Chondrocyte (in vitro differentiated cells): ENCODE measurements around the gene DMC1. TPM values are rescaled to one million over a fixed set of nuclear protein-coding genes. Genes with fewer than 3 reads are reported as not detected.

Source experiments
- DNase-seq: peaks from one replicate; pipeline ENCODE4 v3.0.0; 2021; ENCODE audit warnings: mixed read lengths, low spot score
- H3K27ac Mint-ChIP-seq: one replicate; pipeline ENCODE4 v1.8.0; 2021; ENCODE audit warnings: mild to moderate bottlenecking, moderate library complexity, mixed read lengths; ENCODE audit not compliant: unreplicated experiment
- H3K27me3 Mint-ChIP-seq: 2 replicates; pipeline ENCODE4 v1.8.0; 2021; ENCODE audit warnings: low read depth, mixed read lengths
- H3K36me3 Mint-ChIP-seq: 2 replicates; pipeline ENCODE4 v1.8.0; 2021; ENCODE audit warnings: low read depth, mixed read lengths
- H3K4me1 Mint-ChIP-seq: 2 replicates; pipeline ENCODE4 v1.8.0; 2021; ENCODE audit warnings: low read depth, mild to moderate bottlenecking, mixed read lengths
- H3K4me3 Mint-ChIP-seq: one replicate; pipeline ENCODE4 v1.8.0; 2021; ENCODE audit warnings: mild to moderate bottlenecking, moderate library complexity, mixed read lengths; ENCODE audit not compliant: unreplicated experiment
- H3K9me3 Mint-ChIP-seq: 2 replicates; pipeline ENCODE4 v1.8.0; 2021; ENCODE audit warnings: low read depth, mixed read lengths
- CTCF ChIP-seq: fragments of 200-600 bp; sonication (generic); IDR thresholded peaks from 2 replicates; pipeline ENCODE4 v1.5.0; 2021; ENCODE audit warnings: antibody characterized with exemption, mild to moderate bottlenecking, moderate library complexity
- total RNA-seq: library from RNA; stranded (reverse); gene quantifications from 3 replicates; pipeline ENCODE4 v1.2.1, GENCODE V29; 2021

Gene DMC1
- total RNA-seq, 1 donor from 2014 or later: 0.82 TPM

DNA sequence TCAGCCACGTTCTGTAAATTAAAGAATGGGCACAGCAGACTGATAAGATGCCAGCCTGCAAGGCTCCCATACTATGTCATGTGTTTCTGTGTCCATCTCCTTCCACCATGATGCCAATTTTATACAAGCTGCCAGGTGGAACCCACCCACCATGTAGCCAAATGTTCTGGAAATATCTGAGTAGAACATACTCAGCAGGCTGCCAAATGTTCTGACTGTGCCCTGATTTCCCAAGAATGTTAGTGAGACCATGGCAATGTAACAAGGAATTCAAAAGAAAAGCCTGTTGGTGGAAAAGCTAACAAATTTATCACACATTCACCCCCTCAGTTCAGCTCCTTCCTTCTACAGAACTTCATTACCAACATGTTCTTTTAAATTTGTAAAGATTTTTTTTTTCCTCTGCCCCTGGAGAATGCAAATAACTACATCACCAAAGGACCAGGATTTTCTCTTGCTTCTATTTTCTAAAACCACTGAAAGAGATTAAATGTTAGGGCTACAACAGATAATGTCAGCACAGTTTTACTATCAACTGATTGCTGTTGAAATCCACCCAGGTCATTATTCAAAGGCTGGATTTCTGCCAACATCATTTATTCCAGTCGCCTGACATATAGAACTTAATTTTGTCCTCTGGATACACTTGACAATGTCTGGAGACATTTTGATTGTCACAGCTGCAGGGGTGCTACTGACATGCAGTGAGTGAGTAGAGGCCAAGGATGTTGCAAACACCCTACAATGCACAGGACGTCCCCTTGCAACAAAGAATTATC, 3.1 kb downstream of the DMC1 start:
- no peaks in the 10 kb centered on the region for H3K9me3 Mint-ChIP-seq
- peaks cover 50% of the 10 kb centered on the region for H3K4me1 Mint-ChIP-seq
- no peak overlapping the region for H3K4me3 Mint-ChIP-seq
- H3K36me3 Mint-ChIP-seq: no peaks in the 10 kb centered on the region
- peak overlapping the region; percentile 89 for H3K27ac Mint-ChIP-seq
- DNase-seq: no peak
- no peaks in the 10 kb centered on the region for H3K27me3 Mint-ChIP-seq
- TF ChIP-seq CTCF: no peak

DNA sequence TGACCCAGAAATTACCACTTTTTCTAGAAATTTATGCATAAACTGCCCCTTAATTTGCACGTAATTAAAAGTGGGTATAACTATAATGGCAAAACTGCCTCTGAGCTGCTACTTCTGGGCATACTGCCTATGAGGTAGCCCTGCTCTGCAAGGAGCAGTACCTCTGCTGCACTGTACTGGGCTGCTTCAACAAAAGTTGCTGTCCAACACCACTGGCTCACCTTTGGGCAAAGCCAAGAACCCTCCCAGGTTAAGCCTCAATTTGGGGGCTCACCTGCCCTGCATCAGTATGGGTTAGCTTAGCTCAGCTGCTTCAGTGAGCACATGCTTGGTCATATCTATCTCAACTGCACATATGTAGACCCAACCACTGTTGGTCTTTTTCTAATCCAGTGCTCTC, 4.5 kb downstream of the DMC1 start:
- Mint-ChIP-seq H3K4me3 (no peak overlapping the region), H3K36me3 (no peaks in the 10 kb centered on the region)
- TF ChIP-seq CTCF: no peak

DNA sequence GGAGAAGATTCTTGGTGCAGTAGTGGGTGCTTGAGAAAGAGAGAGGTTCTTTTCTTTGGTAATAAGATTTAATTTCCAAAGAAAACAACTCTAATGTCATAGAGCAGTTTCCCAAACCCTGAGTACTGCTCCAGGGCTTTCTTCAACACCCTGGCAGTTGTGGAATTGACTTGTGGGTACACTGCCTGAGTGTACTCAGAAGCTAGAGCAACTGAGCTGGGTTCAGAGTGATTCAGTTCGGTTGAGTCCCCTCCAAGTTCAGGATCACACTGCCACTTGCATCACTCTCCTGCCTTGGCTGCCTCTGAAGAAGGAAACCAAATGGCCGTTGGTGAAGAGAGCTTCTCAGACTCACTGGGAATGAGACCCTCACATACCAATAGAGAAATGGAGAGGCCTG, 5.3 kb downstream of the DMC1 start:
- Mint-ChIP-seq H3K4me3 (no peak overlapping the region), H3K4me1 (peaks cover 32% of the 10 kb centered on the region), H3K27ac (no peak overlapping the region), H3K36me3 (no peaks in the 10 kb centered on the region), H3K9me3 (no peaks in the 10 kb centered on the region), H3K27me3 (no peaks in the 10 kb centered on the region)
- no peak for DNase-seq
- TF ChIP-seq CTCF: no peak

More for the DNA sequence above, 4.5 kb downstream of the DMC1 start:
- H3K4me1 Mint-ChIP-seq: peaks cover 37% of the 10 kb centered on the region
- H3K9me3 Mint-ChIP-seq: no peaks in the 10 kb centered on the region
- no peaks in the 10 kb centered on the region for H3K27me3 Mint-ChIP-seq
- DNase-seq: no peak
- no peak overlapping the region for H3K27ac Mint-ChIP-seq

DNA sequence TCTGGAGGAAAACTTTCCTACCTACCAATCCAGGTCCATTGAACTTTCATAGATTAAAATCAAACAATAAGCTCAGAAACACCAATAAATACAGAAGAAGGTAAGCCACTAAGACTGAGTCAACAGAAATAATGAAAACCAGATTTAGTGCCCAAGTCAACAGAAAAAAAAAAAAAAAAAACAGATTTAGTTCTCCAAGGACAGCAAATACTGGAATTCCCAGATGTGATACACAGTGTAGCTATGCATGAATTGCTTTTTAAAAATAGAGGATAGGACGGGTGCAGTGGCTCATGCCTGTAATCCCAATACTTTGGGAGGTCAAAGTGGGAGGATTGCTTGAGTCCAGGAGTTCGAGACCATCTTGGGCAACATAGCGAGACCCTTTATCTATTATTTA, 15.7 kb downstream of the DMC1 start:
- Mint-ChIP-seq H3K4me3 (no peak overlapping the region), H3K27me3 (no peaks in the 10 kb centered on the region), H3K9me3 (no peaks in the 10 kb centered on the region), H3K27ac (no peak overlapping the region), H3K4me1 (peaks cover 5% of the 10 kb centered on the region), H3K36me3 (no peaks in the 10 kb centered on the region)
- no peak for TF ChIP-seq CTCF
- no peak for DNase-seq

GRCh38 chr22:38549101-38549894, 20.7 kb downstream of the DMC1 start:
- Mint-ChIP-seq H3K4me1 (peaks cover 3% of the 10 kb centered on the region), H3K36me3 (no peaks in the 10 kb centered on the region), H3K27ac (no peak overlapping the region), H3K4me3 (no peak overlapping the region), H3K9me3 (peaks cover 2% of the 10 kb centered on the region), H3K27me3 (no peaks in the 10 kb centered on the region)
- no peak for TF ChIP-seq CTCF
- no peak for DNase-seq
